SJSA1 (cell line): Measurements from ENCODE around the gene CEP290. TPM values are rescaled to one million over a fixed set of nuclear protein-coding genes. Genes with fewer than 3 reads are reported as not detected.
"Not testable (repeated sequence)": the region's sequence is repeated elsewhere in the genome, so short reads cannot be mapped to it uniquely, and the experiment has no call there.

Experiments
- DNase-seq, 2 experiments: peaks; one replicate each; pipeline ENCODE4 v3.0.0-alpha.2; 2015 to 2020; ENCODE audit warnings: low spot score in 2 of 2, low read depth in 1 of 2
- H3K27ac ChIP-seq: fragments of 250-450 bp; sonication (Bioruptor Pico); 2 replicates; pipeline ENCODE4 v1.5.1; 2020; ENCODE audit warnings: mild to moderate bottlenecking, moderate library complexity
- H3K27me3 ChIP-seq: fragments of 250-450 bp; sonication (Bioruptor Pico); replicated peaks from 2 replicates; pipeline ENCODE4 v1.5.1; 2020; ENCODE audit warnings: mild to moderate bottlenecking, moderate library complexity
- H3K36me3 ChIP-seq: fragments of 250-450 bp; sonication (Bioruptor Pico); 2 replicates; pipeline ENCODE4 v1.5.1; 2020; ENCODE audit warnings: mild to moderate bottlenecking
- H3K4me1 ChIP-seq: fragments of 250-450 bp; sonication (Bioruptor Pico); replicated peaks from 2 replicates; pipeline ENCODE4 v1.6.1; 2021; ENCODE audit warnings: mild to moderate bottlenecking
- H3K4me3 ChIP-seq: fragments of 250-450 bp; sonication (Bioruptor Pico); 2 replicates; pipeline ENCODE4 v1.5.1; 2020; ENCODE audit warnings: mild to moderate bottlenecking
- H3K9me3 ChIP-seq: fragments of 250-450 bp; sonication (Bioruptor Pico); replicated peaks from 2 replicates; pipeline ENCODE4 v1.5.1; 2020; ENCODE audit warnings: mild to moderate bottlenecking
- total RNA-seq: library from RNA; depleted of rRNA; stranded (reverse); fragments of >200 nt; shearing (Covaris generic); gene quantifications from 2 replicates; pipeline ENCODE4 v1.2.3, GENCODE V29; 2014

The CEP290 gene
- total RNA-seq, 1 experiment from 2014 or later = 7.9 TPM

DNA sequence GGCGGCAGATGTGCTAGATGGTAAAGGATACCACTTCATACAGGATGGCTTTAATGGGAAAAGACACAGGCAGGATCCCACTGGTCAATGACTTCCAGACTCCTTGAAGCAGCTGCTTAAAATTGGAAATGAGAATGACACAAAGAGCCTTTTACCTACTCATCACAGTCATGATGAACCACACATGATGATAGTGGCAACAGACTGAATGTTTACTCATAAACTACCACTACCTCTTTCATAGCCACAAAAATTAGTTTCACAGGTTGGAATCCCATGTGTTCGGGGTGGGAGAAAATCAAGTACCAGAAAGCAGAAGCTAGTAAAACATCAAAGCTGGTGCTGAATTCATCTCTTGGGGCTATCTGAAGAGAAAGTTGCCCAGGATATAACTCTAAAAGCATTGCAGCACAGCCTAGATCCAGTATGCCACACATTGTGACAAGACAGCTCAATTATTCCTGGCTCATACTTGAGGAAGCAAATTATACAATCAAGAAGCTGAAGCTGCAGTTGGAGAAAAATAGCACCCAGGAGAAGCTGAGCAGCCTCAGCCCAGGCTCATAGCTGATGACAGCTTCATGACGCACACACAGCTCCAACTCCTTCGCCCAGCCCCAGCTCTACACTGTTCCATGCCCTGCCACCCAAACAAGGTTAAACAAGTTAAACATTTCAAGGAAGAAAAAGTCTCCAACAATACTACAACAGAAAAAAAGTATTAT lies 83.7 kb downstream of the CEP290 start:
- Histone ChIP-seq H3K4me3 (no peak overlapping the region), H3K9me3 (no peaks in the 10 kb centered on the region), H3K36me3 (peaks cover 13% of the 10 kb centered on the region; the same call in 1 of the 2 replicates), H3K4me1 (no peaks in the 10 kb centered on the region; the same call in 1 of the 2 replicates), H3K27me3 (no peaks in the 10 kb centered on the region), H3K27ac (no peak overlapping the region)
- no peak for DNase-seq

DNA sequence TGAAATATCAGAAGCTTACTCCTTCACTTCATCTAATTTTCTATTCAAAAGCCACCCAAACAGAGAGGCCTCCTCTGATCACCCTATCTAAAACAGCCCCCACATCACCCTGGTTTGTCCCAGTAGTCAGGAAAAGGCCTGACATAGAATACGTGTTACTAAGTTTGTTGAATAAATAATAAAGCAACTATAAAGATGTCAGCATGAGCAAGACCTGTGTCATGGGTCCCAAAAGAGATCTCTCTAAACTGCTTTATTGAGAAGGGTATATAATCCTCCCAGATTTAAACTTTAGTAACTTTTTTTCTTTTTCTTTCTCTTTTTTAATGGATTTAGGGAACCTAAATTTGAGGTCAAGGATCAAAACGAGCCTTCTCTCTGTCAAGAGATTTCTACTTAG lies 85.3 kb downstream of the CEP290 start:
- H3K27me3 ChIP-seq = no peaks in the 10 kb centered on the region
- no peaks in the 10 kb centered on the region for H3K9me3 ChIP-seq
- H3K4me3 ChIP-seq = no peak overlapping the region
- H3K27ac ChIP-seq = no peak overlapping the region
- DNase-seq = no peak
- H3K4me1 ChIP-seq = no peaks in the 10 kb centered on the region; the same call in 1 of the 2 replicates
- H3K36me3 ChIP-seq = peaks cover 19% of the 10 kb centered on the region

DNA sequence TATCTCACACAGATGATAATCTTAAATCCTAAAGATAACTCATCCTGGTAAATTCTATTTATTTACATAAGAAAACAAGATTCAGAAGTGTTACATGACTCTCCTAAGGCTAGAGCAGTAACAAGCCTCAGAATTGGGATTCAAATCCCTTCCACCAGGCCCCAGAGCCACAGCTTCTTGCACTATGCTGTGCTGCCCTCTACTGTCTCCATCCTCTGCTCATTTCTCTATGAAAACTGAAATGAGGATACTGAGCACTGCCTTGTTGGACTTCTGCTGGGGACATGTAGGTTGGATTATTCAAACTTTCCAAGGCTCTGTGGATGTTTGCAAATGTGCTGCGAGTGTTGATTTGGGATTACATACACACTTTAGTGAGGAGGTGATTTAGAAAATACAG lies 89.2 kb downstream of the CEP290 start:
- DNase-seq = no peak
- no peak overlapping the region for H3K27ac ChIP-seq
- H3K4me1 ChIP-seq = no peaks in the 10 kb centered on the region
- no peaks in the 10 kb centered on the region for H3K27me3 ChIP-seq
- no peak overlapping the region for H3K4me3 ChIP-seq
- H3K36me3 ChIP-seq = peaks cover 26% of the 10 kb centered on the region
- no peaks in the 10 kb centered on the region for H3K9me3 ChIP-seq

DNA sequence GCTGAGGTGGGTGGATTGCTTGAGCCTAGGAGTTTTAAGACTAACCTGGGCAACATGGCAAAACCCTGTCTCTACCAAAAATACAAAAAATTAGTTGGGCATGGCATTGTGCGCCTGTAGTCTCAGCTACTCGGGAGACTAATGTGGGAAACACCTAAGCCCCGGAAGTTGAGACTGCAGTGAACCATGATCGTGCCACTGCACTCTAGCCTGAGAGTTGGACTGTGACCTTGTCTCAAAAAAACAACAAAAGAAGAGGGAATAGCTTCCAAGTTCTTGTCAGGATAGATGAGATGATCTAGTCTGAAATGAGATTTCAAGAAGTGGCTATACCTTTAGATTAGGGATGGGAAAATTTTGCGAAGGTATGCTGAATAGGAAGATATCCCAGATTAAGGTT lies 97.9 kb downstream of the CEP290 start:
- Histone ChIP-seq H3K4me1 (no peaks in the 10 kb centered on the region), H3K27me3 (no peaks in the 10 kb centered on the region), H3K4me3 (no peak overlapping the region), H3K36me3 (peaks cover 52% of the 10 kb centered on the region), H3K27ac (no peak overlapping the region), H3K9me3 (no peaks in the 10 kb centered on the region)
- no peak for DNase-seq

DNA sequence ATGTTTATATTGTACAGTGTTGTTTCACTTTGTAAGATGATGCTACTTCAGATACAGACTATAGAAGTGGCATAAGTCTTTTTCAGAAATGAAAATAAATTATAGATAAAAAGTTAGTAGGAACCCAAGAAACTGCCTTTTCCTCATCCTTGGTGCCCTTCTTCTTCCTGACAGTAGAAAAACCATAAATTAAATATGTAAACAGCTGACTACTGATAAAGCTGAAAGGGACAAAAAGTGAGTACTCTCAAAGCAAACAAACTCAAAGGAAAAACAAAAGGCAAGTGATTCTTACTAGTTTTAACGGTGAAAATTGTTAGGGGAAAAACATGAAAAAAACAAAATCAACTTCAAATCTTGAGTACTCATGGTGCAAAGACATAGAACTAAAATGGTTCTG lies 104.1 kb downstream of the CEP290 start:
- H3K36me3 ChIP-seq = peaks cover 3% of the 10 kb centered on the region; the same call in 1 of the 2 replicates
- no peak overlapping the region for H3K27ac ChIP-seq
- no peak for DNase-seq
- no peak overlapping the region for H3K4me3 ChIP-seq
- H3K27me3 ChIP-seq = no peaks in the 10 kb centered on the region
- H3K4me1 ChIP-seq = peaks cover 13% of the 10 kb centered on the region
- no peaks in the 10 kb centered on the region for H3K9me3 ChIP-seq

DNA sequence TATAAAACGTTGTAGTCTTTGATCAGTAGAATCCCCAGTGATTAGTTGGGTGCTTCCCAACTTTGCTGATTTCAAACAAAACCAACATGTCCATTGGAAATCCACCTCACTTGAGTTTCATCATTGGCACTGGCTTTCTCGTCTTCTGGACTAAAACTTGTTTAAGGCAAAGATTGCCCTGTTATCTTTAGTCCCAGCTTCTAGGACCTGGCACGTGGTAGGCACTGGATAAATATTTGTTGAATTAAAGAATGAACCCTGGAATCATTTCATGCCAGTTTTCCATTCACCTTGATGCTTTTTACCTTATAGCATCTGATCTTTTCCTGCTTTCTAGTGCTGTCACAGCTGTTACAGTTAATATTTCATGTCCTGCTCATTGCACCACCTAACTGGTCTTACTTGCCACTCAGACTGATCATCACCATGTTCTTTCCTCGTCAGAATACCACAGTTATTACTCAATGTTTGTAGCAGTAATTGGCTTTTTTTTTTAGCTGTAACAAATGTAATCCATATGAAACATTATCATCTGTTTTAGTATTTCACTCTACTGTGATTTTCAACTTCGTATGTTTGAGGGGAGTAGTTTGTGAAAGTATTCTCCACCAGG lies 105.4 kb downstream of the CEP290 start:
- Histone ChIP-seq H3K27me3 (no peaks in the 10 kb centered on the region), H3K9me3 (no peaks in the 10 kb centered on the region), H3K4me3 (peak overlapping the region; percentile 82), H3K36me3 (peaks cover 3% of the 10 kb centered on the region; the same call in 1 of the 2 replicates), H3K27ac (no peak overlapping the region), H3K4me1 (peaks cover 13% of the 10 kb centered on the region)
- no peak for DNase-seq

DNA sequence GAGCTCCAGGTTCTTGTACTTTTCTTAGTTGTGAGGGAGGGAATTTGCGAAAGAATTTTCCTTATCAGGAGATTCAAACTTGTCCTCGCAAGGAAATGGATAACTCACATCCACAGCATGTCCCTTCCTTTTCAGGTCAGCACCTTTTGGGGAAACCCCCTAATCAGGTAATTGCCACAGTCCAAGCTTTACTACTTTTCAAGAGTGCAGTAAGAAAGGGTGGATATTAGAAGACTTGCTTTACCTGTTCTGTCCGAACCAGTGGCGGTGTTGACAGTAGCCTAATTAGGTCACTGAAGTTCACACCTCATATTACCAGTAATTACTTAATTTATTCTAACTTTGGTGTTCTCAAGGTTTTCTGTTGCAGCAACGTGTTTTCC lies 106.0 kb downstream of the CEP290 start:
- H3K27me3 ChIP-seq = no peaks in the 10 kb centered on the region
- peaks cover 13% of the 10 kb centered on the region for H3K4me1 ChIP-seq
- DNase-seq = no peak
- peaks cover 3% of the 10 kb centered on the region; the same call in 1 of the 2 replicates for H3K36me3 ChIP-seq
- H3K9me3 ChIP-seq = no peaks in the 10 kb centered on the region
- H3K27ac ChIP-seq = no peak overlapping the region
- peak overlapping the region; percentile 82 for H3K4me3 ChIP-seq

DNA sequence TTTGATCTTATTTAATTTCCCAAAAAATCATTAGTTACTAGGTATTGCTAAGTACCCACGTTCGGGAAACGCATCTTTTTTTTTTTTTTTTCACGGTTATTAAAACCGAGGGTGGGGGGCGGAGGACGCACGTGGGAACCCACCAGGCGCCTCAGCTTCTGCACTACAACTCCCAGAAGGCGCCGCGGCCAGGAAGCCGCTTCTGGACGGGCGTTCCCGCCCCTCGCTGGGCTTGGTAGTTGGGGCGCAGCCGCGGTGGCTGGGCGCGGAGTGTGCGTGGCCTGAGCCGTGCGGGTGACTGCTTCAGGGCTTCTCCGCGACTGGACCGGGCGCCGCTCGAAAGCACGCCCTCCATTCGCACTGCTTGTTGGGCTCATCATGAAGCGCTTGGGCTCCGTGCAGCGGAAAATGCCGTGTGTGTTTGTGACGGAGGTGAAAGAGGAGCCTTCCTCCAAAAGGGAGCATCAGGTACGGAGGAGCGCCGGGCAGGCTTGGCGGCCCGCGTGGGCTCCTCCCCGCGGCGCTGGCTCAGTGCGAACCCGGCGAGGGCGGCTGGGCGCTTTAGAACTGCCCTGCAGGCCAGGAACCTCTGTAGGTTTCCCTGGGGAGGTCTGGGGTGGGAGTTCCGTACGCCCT lies 106.5 kb downstream of the CEP290 start:
- Histone ChIP-seq H3K27me3 (no peaks in the 10 kb centered on the region), H3K36me3 (0 out of 2 replicates have a peak, but pooled peaks cover 3% of the 10 kb centered on the region), H3K4me3 (peak overlapping the region; percentile 82), H3K9me3 (no peaks in the 10 kb centered on the region), H3K4me1 (peaks cover 13% of the 10 kb centered on the region), H3K27ac (no peak overlapping the region)
- DNase-seq = peak; percentile 71 to 78

DNA sequence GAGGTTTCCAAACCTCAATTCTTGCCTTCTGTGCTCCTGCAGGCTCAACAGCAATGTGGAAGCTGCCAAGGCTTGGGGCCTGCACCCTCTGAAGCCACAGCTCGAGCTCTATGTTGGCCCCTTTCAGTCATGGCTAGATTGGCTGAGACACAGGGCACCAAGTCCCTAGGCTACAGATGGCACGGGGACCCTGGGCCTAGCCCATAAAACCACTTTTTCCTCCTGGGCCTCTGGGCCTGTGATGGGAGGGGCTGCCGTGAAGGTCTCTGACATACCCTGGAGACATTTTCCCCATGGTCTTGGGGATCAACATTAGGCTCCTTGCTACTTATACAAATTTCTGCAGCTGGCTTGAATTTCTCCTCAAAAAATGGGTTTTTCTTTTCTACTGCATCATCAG lies 110.7 kb downstream of the CEP290 start:
- not testable (repeated sequence) for H3K36me3 ChIP-seq, DNase-seq, H3K4me1 ChIP-seq

DNA sequence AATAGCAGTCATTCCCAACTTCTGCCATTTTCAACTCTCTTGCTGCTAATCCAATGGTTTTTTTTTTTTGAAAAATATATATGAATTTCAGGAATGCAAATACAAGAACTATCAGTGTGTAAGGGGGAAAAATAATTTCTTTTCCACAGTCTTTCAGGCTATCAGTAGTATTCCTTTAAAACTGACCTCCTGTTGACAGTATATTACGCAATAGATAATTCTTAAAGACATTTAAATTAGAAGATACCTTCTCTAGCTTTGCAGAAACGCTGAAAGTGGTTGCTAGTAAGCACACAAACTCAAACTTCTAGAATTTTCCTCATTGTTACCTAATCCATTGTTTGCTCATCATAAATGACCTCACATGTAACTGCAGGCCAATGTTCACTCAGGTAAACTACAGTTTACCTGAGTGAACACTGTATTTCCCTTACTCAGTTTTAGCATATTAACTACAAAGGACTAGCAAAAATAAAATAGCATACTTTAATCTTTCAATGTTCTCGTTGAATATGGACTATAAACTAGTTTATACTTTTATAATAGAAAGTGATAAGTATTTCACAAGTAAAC lies 112.7 kb downstream of the CEP290 start, which contains the start of gene C12orf50:
C12orf50 (minus strand) TSS at position 309 of the 573 bp plus-strand sequence. CDS start 2,439 bp downstream, outside the sequence.
- no peaks in the 10 kb centered on the region for H3K9me3 ChIP-seq
- no peaks in the 10 kb centered on the region for H3K36me3 ChIP-seq
- DNase-seq = no peak
- H3K4me3 ChIP-seq = no peak within 1 kb of the TSS
- H3K27ac ChIP-seq = no peak within 1 kb of the TSS
- no peaks in the 10 kb centered on the region for H3K4me1 ChIP-seq
- no peaks in the 10 kb centered on the region for H3K27me3 ChIP-seq

More for the DNA sequence above, 110.7 kb downstream of the CEP290 start:
- H3K4me3 ChIP-seq, H3K9me3 ChIP-seq, H3K27ac ChIP-seq, H3K27me3 ChIP-seq: not testable (repeated sequence)

DNA sequence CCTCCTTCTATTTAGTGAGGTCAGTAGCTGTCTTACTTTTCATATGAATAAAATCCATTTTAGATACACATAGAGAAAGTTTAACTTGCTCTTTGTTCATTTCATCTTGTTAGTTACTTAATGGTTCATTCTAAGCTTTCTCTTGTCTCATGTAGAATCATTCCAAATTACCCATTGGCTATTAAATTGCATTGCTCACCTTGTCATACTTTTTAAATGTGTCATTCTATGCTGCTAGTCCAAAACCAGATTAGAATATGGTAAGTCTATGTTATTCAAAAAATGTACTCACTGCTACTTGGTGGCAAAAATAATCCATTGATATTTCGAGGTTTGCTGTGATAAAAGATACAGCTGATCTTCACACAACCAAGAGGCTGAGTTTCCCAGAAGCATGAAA lies 115.7 kb downstream of the CEP290 start:
- H3K27ac ChIP-seq = no peak overlapping the region
- no peak for DNase-seq
- no peaks in the 10 kb centered on the region for H3K36me3 ChIP-seq
- H3K27me3 ChIP-seq = no peaks in the 10 kb centered on the region
- no peaks in the 10 kb centered on the region for H3K4me1 ChIP-seq
- no peaks in the 10 kb centered on the region for H3K9me3 ChIP-seq
- H3K4me3 ChIP-seq = no peak overlapping the region

DNA sequence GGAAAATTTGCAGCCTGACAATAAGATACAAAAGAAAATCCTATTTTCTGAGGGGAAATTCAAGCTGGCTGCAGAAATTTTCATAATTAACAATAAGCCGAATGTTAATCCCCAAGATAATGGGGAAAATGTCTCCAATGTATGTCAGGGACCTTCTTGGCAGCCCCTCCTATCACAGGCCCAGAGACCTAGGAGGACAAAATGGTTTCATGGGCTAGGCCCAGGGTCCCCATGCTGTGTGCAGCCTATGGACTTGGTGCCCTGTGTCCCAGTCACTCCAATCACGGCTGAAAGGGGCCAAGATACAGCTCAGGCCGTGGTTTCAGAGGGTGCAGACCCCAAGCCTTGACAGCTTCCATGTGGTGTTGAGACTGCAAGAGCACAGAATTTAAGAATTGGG lies 123.9 kb downstream of the CEP290 start:
- no peaks in the 10 kb centered on the region for H3K9me3 ChIP-seq
- no peak overlapping the region for H3K4me3 ChIP-seq
- no peaks in the 10 kb centered on the region for H3K27me3 ChIP-seq
- H3K36me3 ChIP-seq = no peaks in the 10 kb centered on the region
- no peak for DNase-seq
- no peaks in the 10 kb centered on the region for H3K4me1 ChIP-seq
- H3K27ac ChIP-seq = no peak overlapping the region

DNA sequence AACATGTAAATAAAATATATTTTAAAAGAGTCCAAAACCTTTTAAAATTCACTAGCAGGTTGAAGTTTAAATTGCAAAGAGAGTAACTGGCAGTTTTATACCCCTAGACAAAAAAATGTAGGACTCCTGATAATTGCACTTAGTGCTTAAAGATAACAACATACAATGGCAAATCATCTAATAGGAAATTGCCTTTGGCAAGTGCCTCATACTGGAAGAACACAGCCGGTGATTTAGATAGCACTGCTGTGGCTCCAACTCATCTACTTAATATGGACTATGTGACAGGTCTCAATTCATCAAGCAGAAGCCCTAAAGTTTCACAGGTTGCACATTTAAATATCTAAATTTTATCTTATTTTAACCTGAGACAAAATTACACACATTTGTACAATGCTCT lies 126.1 kb downstream of the CEP290 start:
- Histone ChIP-seq H3K9me3 (no peaks in the 10 kb centered on the region), H3K27me3 (no peaks in the 10 kb centered on the region), H3K36me3 (no peaks in the 10 kb centered on the region), H3K4me1 (no peaks in the 10 kb centered on the region), H3K4me3 (no peak overlapping the region), H3K27ac (no peak overlapping the region)
- DNase-seq = no peak

DNA sequence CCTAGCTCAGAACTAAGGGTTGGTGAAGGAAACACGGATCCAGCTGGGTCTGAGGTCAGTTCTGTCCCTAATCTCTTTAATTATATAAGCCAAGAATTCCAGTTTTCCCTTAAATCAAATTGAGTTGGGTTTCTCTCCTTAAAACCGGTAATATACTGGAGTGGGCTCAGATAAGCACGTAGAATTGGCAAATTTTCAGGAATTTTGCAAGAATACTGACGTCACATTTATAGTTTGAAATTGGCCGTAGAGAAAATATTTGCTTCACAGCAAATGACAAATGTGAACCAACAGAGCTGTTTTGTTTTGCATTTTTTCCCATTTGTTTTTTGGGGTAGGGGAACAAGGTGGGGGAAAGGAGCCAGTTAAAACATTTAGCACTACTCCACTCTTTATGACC lies 130.1 kb downstream of the CEP290 start:
- H3K27me3 ChIP-seq = no peaks in the 10 kb centered on the region
- no peaks in the 10 kb centered on the region for H3K4me1 ChIP-seq
- H3K36me3 ChIP-seq = no peaks in the 10 kb centered on the region
- no peaks in the 10 kb centered on the region for H3K9me3 ChIP-seq
- no peak overlapping the region for H3K4me3 ChIP-seq
- no peak for DNase-seq
- no peak overlapping the region for H3K27ac ChIP-seq
